HFFc6 (cell line): Measurements from ENCODE around the gene CTNNBL1. TPM values are rescaled to one million over a fixed set of nuclear protein-coding genes. Genes with fewer than 3 reads are reported as not detected.

ENCODE experiments used
- DNase-seq: peaks from one replicate; pipeline ENCODE4 v3.0.0-alpha.2; 2018
- H3K27ac Mint-ChIP-seq: 2 replicates; pipeline ENCODE4 v1.8.0; 2020; ENCODE audit warnings: mild to moderate bottlenecking, mixed read lengths
- H3K27me3 Mint-ChIP-seq: 2 replicates; pipeline ENCODE4 v1.8.0; 2021; ENCODE audit warnings: mild to moderate bottlenecking, moderate library complexity, mixed read lengths; ENCODE audit not compliant: insufficient read depth
- H3K36me3 Mint-ChIP-seq: 2 replicates; pipeline ENCODE4 v1.8.0; 2021; ENCODE audit warnings: low read depth, mixed read lengths
- H3K4me1 Mint-ChIP-seq: 2 replicates; pipeline ENCODE4 v1.8.0; 2020; ENCODE audit warnings: low read depth, mixed read lengths
- H3K4me3 Mint-ChIP-seq: 2 replicates; pipeline ENCODE4 v1.8.0; 2020; ENCODE audit warnings: mild to moderate bottlenecking, moderate library complexity, mixed read lengths
- H3K9me3 Mint-ChIP-seq: 2 replicates; pipeline ENCODE4 v1.8.0; 2020; ENCODE audit warnings: mild to moderate bottlenecking, mixed read lengths
- CTCF ChIP-seq: fragments of 200-600 bp; sonication (generic); IDR thresholded peaks from 2 replicates; pipeline ENCODE4 v1.5.0; 2021; ENCODE audit warnings: antibody characterized with exemption, mild to moderate bottlenecking
- total RNA-seq, 6 experiments: library from RNA; stranded (reverse); fragmentation: NEBNext Ultra II Directional; extraction: Animal tissue kit (Norgen Biotek cat#: 25700); gene quantifications; 2 replicates in 1 of 6; 3 replicates in 5 of 6; pipeline ENCODE4 v1.2.3, GENCODE V29; 2021

The CTNNBL1 gene
- total RNA-seq, 6 experiments from 2014 or later, result 49.7 to 62.4 (median 59.5) TPM

- H3K4me1 Mint-ChIP-seq, result no peaks in the 10 kb centered on the region
- no peak for DNase-seq
- no peaks in the 10 kb centered on the region for H3K9me3 Mint-ChIP-seq
- no peaks in the 10 kb centered on the region for H3K36me3 Mint-ChIP-seq
- no peak for TF ChIP-seq CTCF
- H3K27me3 Mint-ChIP-seq, result peaks cover 25% of the 10 kb centered on the region
- H3K27ac Mint-ChIP-seq, result no peak overlapping the region
- no peak overlapping the region for H3K4me3 Mint-ChIP-seq
Measured at GRCh38 chr20:37878835-37879599, 185.2 kb downstream of the CTNNBL1 start.

- Mint-ChIP-seq H3K27me3 (peaks cover 25% of the 10 kb centered on the region), H3K27ac (no peak overlapping the region), H3K9me3 (no peaks in the 10 kb centered on the region), H3K36me3 (no peaks in the 10 kb centered on the region), H3K4me1 (no peaks in the 10 kb centered on the region), H3K4me3 (no peak overlapping the region)
- TF ChIP-seq CTCF, result no peak
- no peak for DNase-seq
Measured at GRCh38 chr20:37879843-37880242, 186.0 kb downstream of the CTNNBL1 start.

- Mint-ChIP-seq H3K9me3 (no peaks in the 10 kb centered on the region), H3K4me3 (no peak overlapping the region), H3K27ac (no peak overlapping the region), H3K4me1 (no peaks in the 10 kb centered on the region), H3K27me3 (peaks cover 28% of the 10 kb centered on the region), H3K36me3 (no peaks in the 10 kb centered on the region)
- TF ChIP-seq CTCF, result no peak
- no peak for DNase-seq
Measured at GRCh38 chr20:37880726-37881591, 187.1 kb downstream of the CTNNBL1 start.

GRCh38 chr20:37881601-37882343, 187.9 kb downstream of the CTNNBL1 start:
- DNase-seq, result no peak
- Mint-ChIP-seq H3K4me1 (no peaks in the 10 kb centered on the region), H3K36me3 (no peaks in the 10 kb centered on the region), H3K9me3 (no peaks in the 10 kb centered on the region), H3K27me3 (peaks cover 29% of the 10 kb centered on the region), H3K4me3 (no peak overlapping the region), H3K27ac (no peak overlapping the region)
- no peak for TF ChIP-seq CTCF

GRCh38 chr20:37882961-37883712, 189.3 kb downstream of the CTNNBL1 start:
- no peak for DNase-seq
- no peaks in the 10 kb centered on the region for H3K9me3 Mint-ChIP-seq
- no peaks in the 10 kb centered on the region for H3K36me3 Mint-ChIP-seq
- H3K4me1 Mint-ChIP-seq, result no peaks in the 10 kb centered on the region
- H3K27me3 Mint-ChIP-seq, result peaks cover 29% of the 10 kb centered on the region
- H3K4me3 Mint-ChIP-seq, result no peak overlapping the region
- TF ChIP-seq CTCF, result no peak
- no peak overlapping the region for H3K27ac Mint-ChIP-seq
